KOPT-K1 (cell line): ENCODE results near the gene PAPPA.

ENCODE experiments used
- H3K27ac ChIP-seq: fragments of 200-600 bp; sonication (generic); 2 replicates; pipeline ENCODE4 v1.5.1; 2016; ENCODE audit warnings: antibody characterized with exemption, mild to moderate bottlenecking, low read depth, low read length; ENCODE audit not compliant: poor library complexity, severe bottlenecking
- H3K36me3 ChIP-seq: fragments of 200-600 bp; sonication (generic); 2 replicates; pipeline ENCODE4 v1.5.1; 2017; ENCODE audit warnings: antibody characterized with exemption, mild to moderate bottlenecking, low read length, moderate library complexity; ENCODE audit not compliant: insufficient read depth
- H3K9me3 ChIP-seq: fragments of 200-600 bp; sonication (generic); 2 replicates; pipeline ENCODE4 v1.5.1; 2017; ENCODE audit warnings: antibody characterized with exemption, low read length, mild to moderate bottlenecking; ENCODE audit not compliant: insufficient read depth, poor library complexity, severe bottlenecking

Gene PAPPA

DNA sequence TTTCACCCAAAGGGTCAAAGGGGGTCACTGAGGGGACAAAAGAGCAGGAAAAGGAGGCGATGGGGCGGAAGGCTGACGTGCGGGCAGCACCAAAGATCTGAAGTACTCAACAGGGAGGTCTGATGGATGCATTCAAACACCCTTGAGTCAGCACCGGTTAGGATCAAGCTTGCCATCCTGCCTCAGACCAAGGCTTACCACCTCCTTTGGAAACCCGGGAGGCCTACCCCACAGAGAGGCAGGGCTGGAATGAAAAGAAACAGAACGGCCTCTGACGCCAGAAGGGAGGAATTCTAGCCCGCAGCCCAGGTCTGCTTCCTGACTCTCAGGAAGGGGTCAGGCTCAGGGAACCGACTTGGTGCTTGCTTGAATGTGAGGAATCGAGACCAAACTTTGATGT is 125.6 kb downstream of the PAPPA start:
- no peak overlapping the region for H3K27ac ChIP-seq
- no peaks in the 10 kb centered on the region for H3K36me3 ChIP-seq

GRCh38 chr9:116280529-116280928 is 126.9 kb downstream of the PAPPA start:
- H3K36me3 ChIP-seq: no peaks in the 10 kb centered on the region
- H3K9me3 ChIP-seq: no peaks in the 10 kb centered on the region
- H3K27ac ChIP-seq: no peak overlapping the region

More for the DNA sequence above, 125.6 kb downstream of the PAPPA start:
- H3K9me3 ChIP-seq: no peaks in the 10 kb centered on the region

- Histone ChIP-seq H3K36me3 (no peaks in the 10 kb centered on the region), H3K27ac (no peak overlapping the region), H3K9me3 (no peaks in the 10 kb centered on the region)
Observed at GRCh38 chr9:116282597-116282996, 129.0 kb downstream of the PAPPA start.

DNA sequence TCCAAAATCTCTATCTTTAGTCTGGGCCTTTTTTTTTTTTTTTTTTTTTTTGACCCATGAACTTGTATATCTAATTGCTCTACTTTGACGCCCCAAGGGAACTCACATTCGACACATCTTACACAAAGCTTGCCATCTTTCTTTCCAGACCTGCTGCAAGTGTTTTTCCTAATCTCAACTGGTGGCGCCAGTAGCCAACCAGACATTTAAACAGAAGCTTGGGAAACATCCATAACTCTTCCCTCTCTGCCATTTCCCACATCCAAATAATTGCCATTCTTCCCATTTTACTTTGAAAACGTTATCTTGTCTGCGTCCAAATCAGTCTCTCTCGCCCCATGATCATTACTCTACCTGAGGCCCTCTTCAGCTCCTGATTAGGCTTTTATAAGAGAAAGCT is 130.9 kb downstream of the PAPPA start:
- no peaks in the 10 kb centered on the region for H3K36me3 ChIP-seq
- no peak overlapping the region for H3K27ac ChIP-seq

DNA sequence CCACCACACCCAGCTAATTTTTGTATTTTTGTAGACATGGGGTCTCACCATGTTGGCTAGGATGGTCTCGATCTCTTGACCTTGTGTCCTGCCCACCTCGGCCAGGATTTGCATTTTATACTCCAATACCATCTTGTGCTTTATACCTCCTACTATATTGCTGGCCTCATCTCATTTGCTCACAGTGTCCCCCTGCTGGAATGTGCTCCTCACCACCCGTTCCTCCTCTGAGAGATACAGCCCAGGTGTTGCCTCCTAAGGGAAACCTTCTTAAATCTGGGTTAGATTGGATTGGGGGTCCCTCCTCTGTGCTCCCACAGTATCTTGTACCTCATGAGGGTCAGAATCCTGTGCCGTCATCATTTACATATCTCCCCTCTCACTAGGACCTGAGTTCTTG is 131.7 kb downstream of the PAPPA start:
- Histone ChIP-seq H3K27ac (no peak overlapping the region), H3K9me3 (no peaks in the 10 kb centered on the region), H3K36me3 (no peaks in the 10 kb centered on the region)

More for the DNA sequence above, 130.9 kb downstream of the PAPPA start:
- no peaks in the 10 kb centered on the region for H3K9me3 ChIP-seq

- Histone ChIP-seq H3K36me3 (no peaks in the 10 kb centered on the region), H3K9me3 (no peaks in the 10 kb centered on the region), H3K27ac (no peak overlapping the region)
Observed at GRCh38 chr9:116286297-116286696, 132.7 kb downstream of the PAPPA start.

DNA sequence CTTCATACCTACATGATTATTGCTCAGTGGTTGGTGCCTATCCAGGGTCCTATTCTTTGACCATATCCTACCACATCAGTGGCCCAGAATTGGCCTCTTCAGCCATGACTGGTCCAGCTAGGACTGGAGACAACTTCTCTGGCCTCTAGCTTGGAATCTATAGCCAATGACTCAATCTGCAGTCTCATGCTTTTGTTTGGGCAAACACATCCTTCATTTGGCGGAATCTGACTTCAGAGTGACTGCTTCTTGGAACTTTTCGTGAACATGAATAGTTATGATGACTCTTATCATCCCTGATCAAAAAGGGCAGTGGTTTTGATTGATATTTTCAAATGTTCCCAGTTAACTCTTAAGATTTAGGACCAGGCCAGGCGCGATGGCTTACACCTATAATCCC is 134.1 kb downstream of the PAPPA start:
- no peaks in the 10 kb centered on the region for H3K9me3 ChIP-seq
- no peaks in the 10 kb centered on the region for H3K36me3 ChIP-seq
- no peak overlapping the region for H3K27ac ChIP-seq

DNA sequence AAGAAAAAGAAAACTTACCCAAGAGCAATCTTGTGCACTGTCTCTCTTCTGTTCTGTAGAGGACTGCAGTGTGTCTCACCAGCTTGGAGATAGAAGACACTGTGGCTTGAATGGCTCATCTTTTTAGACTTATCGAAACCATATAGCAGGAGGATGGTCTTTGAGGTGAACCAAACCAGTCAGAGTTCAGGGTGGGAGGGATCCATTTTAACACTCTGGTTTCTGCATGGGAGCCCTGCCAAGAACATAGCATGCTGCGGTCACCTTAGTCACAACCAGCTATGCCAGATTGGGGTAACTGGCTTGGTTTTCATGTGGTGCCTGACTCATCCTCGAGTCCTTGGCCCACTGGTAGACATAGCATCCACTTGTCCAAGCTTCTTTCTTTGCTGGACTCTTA is 135.1 kb downstream of the PAPPA start:
- Histone ChIP-seq H3K36me3 (no peaks in the 10 kb centered on the region), H3K9me3 (no peaks in the 10 kb centered on the region), H3K27ac (no peak overlapping the region)

DNA sequence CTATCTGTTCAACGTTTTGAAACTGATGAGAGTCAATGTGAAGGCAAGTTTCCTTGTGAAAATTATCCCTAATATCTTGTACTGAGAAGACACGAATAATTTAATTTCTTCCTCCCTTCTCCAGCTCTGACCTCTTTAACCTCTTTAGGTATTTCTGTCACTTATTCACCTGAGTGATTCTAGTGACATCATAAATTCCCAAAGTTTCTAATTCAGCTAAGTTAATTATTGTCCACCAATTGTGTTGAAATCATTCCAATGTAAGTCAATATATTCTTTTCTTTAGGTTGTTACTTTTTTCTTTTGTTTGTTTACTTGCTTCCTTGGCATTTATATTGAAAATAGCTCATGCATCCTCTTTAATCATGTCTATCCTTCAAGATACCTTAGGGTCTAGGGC is 143.8 kb downstream of the PAPPA start:
- Histone ChIP-seq H3K9me3 (no peaks in the 10 kb centered on the region), H3K36me3 (no peaks in the 10 kb centered on the region), H3K27ac (no peak overlapping the region)

DNA sequence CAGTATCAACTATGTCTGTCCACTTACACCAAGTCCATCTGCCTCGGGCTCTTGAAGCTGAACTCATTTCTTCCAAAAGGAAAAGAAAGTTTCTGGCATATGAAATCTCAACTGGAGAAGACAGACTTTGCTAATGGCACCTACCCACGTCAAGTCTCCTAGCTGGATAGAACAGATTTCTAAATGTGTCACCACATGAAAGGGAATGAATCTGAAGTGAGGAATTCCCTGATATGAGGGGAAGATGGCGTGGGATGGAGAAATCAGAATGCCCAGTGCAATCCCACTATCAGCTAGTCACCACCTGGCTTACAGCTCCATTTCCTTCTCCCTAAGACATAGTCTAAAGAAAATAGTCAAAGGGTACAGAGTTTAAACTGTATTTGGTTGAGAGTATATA is 144.7 kb downstream of the PAPPA start:
- Histone ChIP-seq H3K27ac (no peak overlapping the region), H3K9me3 (no peaks in the 10 kb centered on the region), H3K36me3 (no peaks in the 10 kb centered on the region)

GRCh38 chr9:116298878-116299391 is 145.3 kb downstream of the PAPPA start:
- Histone ChIP-seq H3K9me3 (no peaks in the 10 kb centered on the region), H3K36me3 (no peaks in the 10 kb centered on the region), H3K27ac (no peak overlapping the region)

- no peaks in the 10 kb centered on the region for H3K9me3 ChIP-seq
- no peaks in the 10 kb centered on the region for H3K36me3 ChIP-seq
- H3K27ac ChIP-seq: no peak overlapping the region
Observed at GRCh38 chr9:116300360-116300870, 146.8 kb downstream of the PAPPA start.

DNA sequence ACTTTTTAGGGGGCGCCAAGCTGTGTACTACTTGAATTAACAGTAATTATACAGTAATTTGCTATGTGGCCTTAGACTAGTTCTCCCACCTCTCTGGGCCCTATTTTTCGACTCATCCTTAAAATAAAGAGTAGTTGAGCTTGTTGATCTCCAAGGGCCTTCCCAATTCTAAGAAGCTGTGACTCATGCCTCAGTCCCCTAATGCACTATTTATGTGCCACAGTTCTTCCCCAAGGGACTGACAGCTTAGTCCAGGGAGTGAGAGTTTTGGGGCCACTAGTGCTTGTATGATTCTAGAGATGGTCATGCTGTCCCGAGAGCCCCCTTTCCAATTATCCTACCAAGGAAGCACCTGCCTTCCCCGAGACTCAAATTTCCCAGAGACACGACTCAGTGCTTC is 149.7 kb downstream of the PAPPA start:
- Histone ChIP-seq H3K9me3 (no peaks in the 10 kb centered on the region), H3K36me3 (no peaks in the 10 kb centered on the region), H3K27ac (no peak overlapping the region)

- H3K9me3 ChIP-seq: no peaks in the 10 kb centered on the region
- no peak overlapping the region for H3K27ac ChIP-seq
- H3K36me3 ChIP-seq: no peaks in the 10 kb centered on the region
Observed at GRCh38 chr9:116303886-116304538, 150.4 kb downstream of the PAPPA start.

- Histone ChIP-seq H3K9me3 (no peaks in the 10 kb centered on the region), H3K36me3 (no peaks in the 10 kb centered on the region), H3K27ac (no peak overlapping the region)
Observed at GRCh38 chr9:116304761-116305160, 151.2 kb downstream of the PAPPA start.

- H3K27ac ChIP-seq: no peak overlapping the region
- no peaks in the 10 kb centered on the region for H3K36me3 ChIP-seq
- no peaks in the 10 kb centered on the region for H3K9me3 ChIP-seq
Observed at GRCh38 chr9:116308076-116308475, 154.5 kb downstream of the PAPPA start.
